Suprapubic skin (tissue), 4 donors: Measurements from ENCODE around the gene SHROOM3. TPM values are rescaled to one million over a fixed set of nuclear protein-coding genes. Genes with fewer than 3 reads are reported as not detected.

ENCODE experiments used
- DNase-seq, 2 donors: peaks; one replicate each; pipeline ENCODE4 v3.0.0-alpha.2; 2019; ENCODE audit warnings: low spot score in 2 of 2
- H3K27ac ChIP-seq: fragments of 200-600 bp; sonication (generic); one replicate; pipeline ENCODE4 v1.5.1; 2019
- H3K27me3 ChIP-seq: fragments of 200-600 bp; sonication (generic); one replicate; pipeline ENCODE4 v1.5.1; 2019
- H3K36me3 ChIP-seq: fragments of 200-600 bp; sonication (generic); one replicate; pipeline ENCODE4 v1.5.1; 2019
- H3K4me1 ChIP-seq: fragments of 200-600 bp; sonication (generic); one replicate; pipeline ENCODE4 v1.5.1; 2019
- H3K4me3 ChIP-seq: fragments of 200-600 bp; sonication (generic); one replicate; pipeline ENCODE4 v1.5.1; 2019; ENCODE audit warnings: mild to moderate bottlenecking
- H3K9me3 ChIP-seq: fragments of 200-600 bp; sonication (generic); one replicate; pipeline ENCODE4 v1.5.1; 2019
- CTCF ChIP-seq, 2 donors: fragments of 200-600 bp in 1 of 2; fragments of 450-650 bp in 1 of 2; sonication (generic) in 1 of 2; IDR thresholded peaks; one replicate each; pipeline ENCODE4 v1.5.1; 2016 to 2019; ENCODE audit warnings: antibody characterized with exemption in 2 of 2, mild to moderate bottlenecking in 1 of 2, moderate library complexity in 1 of 2
- EP300 ChIP-seq: sonication (generic); formaldehyde crosslinking; IDR thresholded peaks from one replicate; pipeline ENCODE4 v1.6.1; 2017; ENCODE audit warnings: antibody characterized with exemption
- POLR2A ChIP-seq, 2 donors: fragments of 450-650 bp; IDR thresholded peaks; one replicate each; pipeline ENCODE4 v1.6.1; 2017; ENCODE audit warnings: antibody characterized with exemption in 2 of 2, mild to moderate bottlenecking in 2 of 2, moderate library complexity in 2 of 2
- POLR2AphosphoS5 ChIP-seq, 3 donors: sonication (generic); formaldehyde crosslinking; IDR thresholded peaks; one replicate each; pipeline ENCODE4 v1.6.1; 2017; ENCODE audit warnings: antibody characterized with exemption in 3 of 3
- WGBS: methylation state at CpG from one replicate; pipeline ENCODE4 v1.1.5; 2018; 5-methylcytosine and 5-hydroxymethylcytosine counted together
- total RNA-seq, 4 donors: library from RNA; depleted of rRNA; stranded (reverse); fragments of >200 nt; gene quantifications; one replicate each; pipeline ENCODE4 v1.1.0, GENCODE V29; 2016

SHROOM3 gene
- total RNA-seq, 4 donors from 2014 or later = 25.7 to 41.4 (median 29.8) TPM

GRCh38 chr4:76640353-76640910 lies 205.4 kb downstream of the SHROOM3 start:
- no peaks in the 10 kb centered on the region for H3K36me3 ChIP-seq
- peaks cover 27% of the 10 kb centered on the region for H3K4me1 ChIP-seq
- H3K4me3 ChIP-seq = no peak overlapping the region
- TF ChIP-seq EP300 (no peak), POLR2A (IDR thresholded peaks at IDR 0.05) (no peak), CTCF (IDR thresholded peaks at IDR 0.05) (no peak), POLR2AphosphoS5 (IDR thresholded peaks at IDR 0.05) (no peak)
- 40% methylated on average over 6 of the region's 6 CpGs for WGBS
- H3K9me3 ChIP-seq = no peaks in the 10 kb centered on the region
- no peak for DNase-seq
- no peaks in the 10 kb centered on the region for H3K27me3 ChIP-seq
- peak overlapping the region; percentile 60 for H3K27ac ChIP-seq

- H3K9me3 ChIP-seq = no peaks in the 10 kb centered on the region
- H3K27me3 ChIP-seq = no peaks in the 10 kb centered on the region
- 68% methylated on average over 4 of the region's 4 CpGs for WGBS
- H3K36me3 ChIP-seq = no peaks in the 10 kb centered on the region
- no peak overlapping the region for H3K4me3 ChIP-seq
- peaks cover 27% of the 10 kb centered on the region for H3K4me1 ChIP-seq
- no peak for DNase-seq
- TF ChIP-seq CTCF (IDR thresholded peaks at IDR 0.05) = no peak
- no peak for TF ChIP-seq POLR2AphosphoS5 (IDR thresholded peaks at IDR 0.05)
- TF ChIP-seq EP300 = no peak
- no peak for TF ChIP-seq POLR2A (IDR thresholded peaks at IDR 0.05)
- peak overlapping the region; percentile 60 for H3K27ac ChIP-seq
These were observed 206.3 kb downstream of the SHROOM3 start for GRCh38 chr4:76641351-76641750.

- 41% methylated on average over 2 of the region's 2 CpGs for WGBS
- peaks cover 27% of the 10 kb centered on the region for H3K4me1 ChIP-seq
- H3K9me3 ChIP-seq = no peaks in the 10 kb centered on the region
- H3K4me3 ChIP-seq = no peak overlapping the region
- H3K36me3 ChIP-seq = no peaks in the 10 kb centered on the region
- TF ChIP-seq POLR2AphosphoS5 (IDR thresholded peaks at IDR 0.05) (no peak), CTCF (IDR thresholded peaks at IDR 0.05) (no peak), POLR2A (IDR thresholded peaks at IDR 0.05) (no peak), EP300 (no peak)
- peak overlapping the region; percentile 60 for H3K27ac ChIP-seq
- H3K27me3 ChIP-seq = no peaks in the 10 kb centered on the region
- DNase-seq = no peak
These were observed 206.7 kb downstream of the SHROOM3 start for GRCh38 chr4:76641758-76642157.

GRCh38 chr4:76644831-76645485 lies 209.9 kb downstream of the SHROOM3 start:
- peaks cover 26% of the 10 kb centered on the region for H3K4me1 ChIP-seq
- DNase-seq = no peak
- WGBS = 92% methylated on average over 8 of the region's 8 CpGs
- no peaks in the 10 kb centered on the region for H3K36me3 ChIP-seq
- no peaks in the 10 kb centered on the region for H3K27me3 ChIP-seq
- no peak overlapping the region for H3K27ac ChIP-seq
- H3K4me3 ChIP-seq = no peak overlapping the region
- no peaks in the 10 kb centered on the region for H3K9me3 ChIP-seq
- no peak for TF ChIP-seq CTCF (IDR thresholded peaks at IDR 0.05)

- Histone ChIP-seq H3K27me3 (no peaks in the 10 kb centered on the region), H3K4me3 (no peak overlapping the region), H3K9me3 (no peaks in the 10 kb centered on the region), H3K36me3 (no peaks in the 10 kb centered on the region), H3K27ac (no peak overlapping the region), H3K4me1 (no peaks in the 10 kb centered on the region)
- DNase-seq = no peak
- TF ChIP-seq CTCF (IDR thresholded peaks at IDR 0.05) = no peak
- no peak for TF ChIP-seq POLR2A (IDR thresholded peaks at IDR 0.05)
- no peak for TF ChIP-seq POLR2AphosphoS5 (IDR thresholded peaks at IDR 0.05)
- WGBS = 89% methylated on average over 1 of the region's 1 CpG
These were observed 214.1 kb downstream of the SHROOM3 start for GRCh38 chr4:76649086-76649485.
